Glomerular endothelial cell (primary cell): ENCODE results near the gene TRPM7. TPM values are rescaled to one million over a fixed set of nuclear protein-coding genes. Genes with fewer than 3 reads are reported as not detected.
"Not testable (repeated sequence)": the region's sequence is repeated elsewhere in the genome, so short reads cannot be mapped to it uniquely, and the experiment has no call there.

Experiments
- DNase-seq: peaks from one replicate; pipeline ENCODE4 v3.0.0-alpha.2; 2011; ENCODE audit warnings: low read depth, low spot score; ENCODE audit errors: extremely low read depth
- total RNA-seq: library from RNA; depleted of rRNA; stranded (reverse); fragments of >200 nt; gene quantifications from 2 replicates; pipeline ENCODE4 v1.2.3, GENCODE V29; 2015

TRPM7 gene
- total RNA-seq, 1 donor from 2014 or later = 24.6 TPM

DNA sequence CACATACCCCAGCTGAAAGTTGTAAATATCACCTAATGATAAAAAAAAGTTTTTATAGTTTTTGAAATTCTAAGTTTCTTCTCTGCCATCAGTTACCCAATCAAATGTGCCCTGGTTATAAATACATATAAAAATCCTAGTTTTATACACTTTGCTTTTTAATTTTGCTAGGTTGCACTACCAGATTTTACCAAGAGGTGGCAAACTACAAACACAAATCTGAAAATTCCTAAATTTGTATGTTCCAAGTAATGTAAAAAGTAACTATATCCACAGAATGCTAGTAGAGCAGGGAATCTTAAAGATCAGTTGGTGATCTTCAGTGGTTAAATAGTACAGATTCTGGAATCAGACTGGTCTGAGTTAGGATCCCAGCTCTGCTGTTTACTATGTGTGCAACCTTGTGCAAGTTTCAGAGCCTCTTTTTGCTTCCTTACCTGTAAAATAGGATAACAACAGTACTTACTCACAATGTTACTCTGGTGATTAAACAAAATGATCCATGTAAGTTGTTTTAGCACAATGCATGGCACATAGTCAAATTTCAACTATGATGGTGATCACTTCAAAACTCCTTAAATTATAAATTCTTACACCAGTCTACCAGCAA is 11.0 kb downstream of the TRPM7 start:
- no peak for DNase-seq

DNA sequence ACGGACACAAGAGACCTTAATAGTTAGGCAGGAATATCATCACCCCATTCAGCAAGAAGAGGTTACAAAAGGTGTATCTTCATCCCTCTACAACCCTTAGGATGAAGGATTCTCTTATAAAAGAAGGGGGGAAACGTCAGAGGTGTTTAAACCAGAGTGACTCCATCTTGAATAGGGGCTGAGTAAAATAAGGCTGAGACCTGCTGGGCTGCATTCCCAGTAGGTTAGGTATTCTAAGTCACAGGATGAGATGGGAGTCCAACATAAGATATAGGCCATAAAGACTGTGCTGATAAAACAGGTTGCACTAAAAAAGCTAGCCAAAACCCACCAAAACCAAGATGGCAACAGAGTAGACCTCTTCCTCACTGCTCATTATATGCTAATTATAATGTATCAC is 16.5 kb downstream of the TRPM7 start:
- DNase-seq = no peak

DNA sequence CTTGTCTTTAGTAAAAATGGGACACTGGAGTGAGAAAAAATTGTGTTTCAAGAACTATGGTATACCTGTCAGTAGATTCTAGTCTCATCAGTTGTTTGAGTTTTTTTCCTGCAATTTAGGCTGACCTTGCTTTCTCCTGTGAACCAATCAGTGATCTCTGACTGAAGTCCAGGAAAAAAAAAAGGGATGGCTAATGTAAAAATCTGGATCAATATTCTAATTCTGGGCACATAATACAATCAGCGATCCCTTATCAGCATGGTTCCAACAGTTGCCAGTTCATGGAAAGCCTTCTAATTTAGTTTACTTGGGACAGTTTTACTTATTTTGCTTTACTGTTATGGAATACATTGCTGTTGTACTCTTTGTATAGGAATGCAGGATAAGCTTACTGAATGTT is 17.0 kb downstream of the TRPM7 start:
- DNase-seq = no peak

DNA sequence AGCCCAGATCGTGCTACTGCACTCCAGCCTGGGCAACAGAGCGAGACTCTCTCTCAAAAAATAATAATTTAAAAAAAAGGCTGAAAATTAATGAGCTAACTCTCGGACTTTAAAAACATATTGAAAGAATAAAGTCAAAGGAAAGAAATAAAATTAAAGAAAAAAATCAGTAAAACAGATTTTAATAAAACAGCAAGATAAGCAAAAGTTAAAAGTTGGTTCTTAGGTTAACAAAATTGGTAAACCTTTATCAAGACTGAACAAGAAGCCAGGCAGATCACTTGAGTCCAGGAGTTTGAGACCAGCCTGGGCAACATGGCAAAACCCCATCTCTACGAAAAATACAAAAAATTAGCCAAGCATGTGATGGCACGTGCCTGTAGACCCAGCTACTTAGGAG is 20.7 kb downstream of the TRPM7 start:
- no peak for DNase-seq

DNA sequence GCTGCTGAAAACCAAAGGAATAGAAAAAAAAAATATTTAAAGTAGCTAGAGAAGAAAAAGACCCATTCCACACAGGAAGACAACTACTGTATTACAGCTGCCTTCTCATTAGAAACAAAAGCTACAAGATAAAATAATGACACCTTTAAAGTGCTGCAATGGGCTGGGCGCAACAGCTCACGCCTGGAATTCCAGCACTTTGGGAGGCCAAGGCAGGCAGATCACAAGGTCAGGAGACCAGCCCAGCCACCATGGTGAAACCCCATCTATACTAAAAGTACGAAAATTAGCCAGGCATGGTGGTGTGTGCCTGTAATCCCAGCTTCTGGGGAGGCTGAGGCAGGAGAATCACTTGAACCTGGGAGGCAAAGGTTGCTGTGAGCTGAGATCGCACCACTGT is 31.0 kb downstream of the TRPM7 start:
- DNase-seq = no peak

DNA sequence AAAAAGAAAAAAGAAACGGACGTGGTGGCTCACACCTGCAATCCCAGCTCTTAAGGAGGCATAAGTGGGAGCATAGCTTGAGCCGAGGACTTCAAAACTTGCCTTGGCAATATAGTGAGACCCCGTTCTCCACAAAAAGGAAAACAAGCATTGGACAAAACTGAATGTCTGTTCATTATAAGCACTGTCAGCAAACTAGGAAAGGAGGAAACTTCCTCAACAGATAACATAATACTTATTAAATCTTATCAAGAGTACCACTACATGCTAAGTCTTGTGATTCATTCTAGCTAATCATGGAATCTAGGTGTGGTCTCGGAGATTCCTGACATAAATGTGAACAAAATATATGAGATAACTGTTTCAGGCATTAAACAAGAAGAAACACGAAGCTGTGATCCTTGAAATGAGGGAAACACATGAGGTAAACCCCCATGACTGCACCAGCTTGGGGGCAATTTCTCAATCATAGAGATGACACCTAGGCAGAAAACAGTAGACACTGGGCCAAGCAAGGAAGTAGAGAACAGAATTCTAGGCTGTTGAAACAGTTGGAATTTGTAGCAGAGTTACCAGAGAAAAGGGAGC is 33.3 kb downstream of the TRPM7 start:
- DNase-seq = no peak

DNA sequence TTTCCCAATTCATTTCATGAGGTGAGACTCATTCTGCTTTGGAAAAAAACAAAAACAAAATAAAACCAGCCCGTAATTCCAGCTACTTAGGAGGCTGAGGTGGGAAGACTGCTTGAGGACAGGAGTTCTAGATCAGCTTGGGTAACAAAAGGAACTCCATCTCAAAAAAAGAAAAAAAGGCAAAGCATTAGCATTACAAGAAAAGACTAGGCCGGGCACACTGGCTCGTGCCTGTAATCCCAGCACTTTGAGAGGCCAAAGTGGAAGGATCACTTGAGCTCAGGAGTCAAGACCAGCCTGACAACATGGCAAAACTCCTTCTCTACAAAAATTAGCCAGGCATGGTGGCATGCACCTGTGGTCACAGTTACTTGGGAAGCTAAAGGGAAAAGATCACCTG is 33.9 kb downstream of the TRPM7 start:
- DNase-seq = no peak

DNA sequence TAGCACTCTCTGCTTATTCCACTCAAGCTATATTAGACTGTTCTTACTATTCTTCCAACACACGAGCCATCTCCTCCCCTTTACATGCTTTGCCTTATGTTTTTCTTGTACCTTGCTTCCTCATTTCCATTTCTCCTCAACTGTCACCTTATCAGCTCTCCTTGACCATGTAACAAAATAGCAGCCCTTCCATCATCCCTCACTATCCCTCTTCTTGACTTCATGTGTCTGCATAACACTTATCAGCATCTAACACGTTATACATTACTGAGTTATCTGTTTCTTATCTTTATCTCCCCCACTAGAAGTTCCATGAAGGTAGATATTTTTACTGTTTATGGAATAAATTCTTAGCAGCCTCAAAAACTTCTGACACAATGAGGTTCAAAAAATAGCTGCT is 45.3 kb downstream of the TRPM7 start:
- no peak for DNase-seq

DNA sequence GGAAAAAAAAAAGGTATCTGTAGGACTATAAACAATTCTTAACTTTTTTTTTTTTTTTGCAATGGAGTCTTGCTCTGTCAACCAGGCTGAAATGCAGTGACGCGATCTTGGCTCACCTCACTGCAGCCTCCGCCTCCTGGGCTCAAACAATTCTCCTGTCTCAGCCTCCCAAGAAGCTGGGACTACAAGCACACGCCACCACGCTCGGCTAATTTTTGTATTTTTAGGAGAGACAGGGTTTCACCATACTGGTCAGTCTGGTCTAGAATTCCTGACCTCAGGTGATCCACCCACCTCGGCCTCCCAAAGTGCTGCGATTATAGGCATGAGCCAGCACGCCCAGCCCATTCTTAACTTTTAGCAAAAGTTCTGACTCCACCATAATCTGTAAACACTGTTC is 50.5 kb downstream of the TRPM7 start:
- no peak for DNase-seq

DNA sequence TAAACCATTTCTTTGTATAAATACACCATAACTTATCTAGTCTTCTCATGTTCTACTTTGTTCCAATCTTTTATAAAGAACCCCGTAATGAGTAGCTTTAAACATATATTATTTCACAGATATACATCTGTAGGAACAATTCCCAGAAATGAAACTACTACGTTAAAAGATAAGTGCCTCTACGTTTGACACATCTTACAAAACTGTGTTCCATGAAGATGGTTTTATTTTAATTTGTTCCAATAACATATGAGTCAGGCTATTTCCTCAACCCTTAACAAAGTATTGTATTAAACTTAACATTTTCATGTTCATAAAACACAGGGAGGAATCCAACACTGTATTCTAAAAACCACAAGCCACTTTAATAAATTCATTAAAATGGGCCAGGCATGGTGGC is 52.9 kb downstream of the TRPM7 start:
- peak; percentile 9 for DNase-seq

DNA sequence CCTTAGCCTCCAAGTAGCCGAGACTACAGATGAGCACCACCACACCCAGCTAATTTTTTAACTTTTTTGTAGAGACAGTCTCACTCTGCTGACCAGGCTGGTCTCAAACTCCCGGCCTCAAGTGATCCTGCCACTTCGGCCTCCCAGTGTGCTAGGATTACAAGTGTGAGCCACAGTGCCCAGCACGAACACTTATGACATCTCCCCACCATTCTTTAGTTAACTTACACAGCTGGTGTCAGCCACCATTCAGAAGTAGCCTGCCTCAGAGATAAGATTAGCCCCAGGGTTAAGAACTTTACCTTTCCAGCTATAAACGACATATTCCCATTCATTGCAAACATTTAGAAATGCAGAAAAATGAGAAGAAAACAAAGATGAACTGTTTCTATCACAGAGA is 58.2 kb downstream of the TRPM7 start:
- no peak for DNase-seq

DNA sequence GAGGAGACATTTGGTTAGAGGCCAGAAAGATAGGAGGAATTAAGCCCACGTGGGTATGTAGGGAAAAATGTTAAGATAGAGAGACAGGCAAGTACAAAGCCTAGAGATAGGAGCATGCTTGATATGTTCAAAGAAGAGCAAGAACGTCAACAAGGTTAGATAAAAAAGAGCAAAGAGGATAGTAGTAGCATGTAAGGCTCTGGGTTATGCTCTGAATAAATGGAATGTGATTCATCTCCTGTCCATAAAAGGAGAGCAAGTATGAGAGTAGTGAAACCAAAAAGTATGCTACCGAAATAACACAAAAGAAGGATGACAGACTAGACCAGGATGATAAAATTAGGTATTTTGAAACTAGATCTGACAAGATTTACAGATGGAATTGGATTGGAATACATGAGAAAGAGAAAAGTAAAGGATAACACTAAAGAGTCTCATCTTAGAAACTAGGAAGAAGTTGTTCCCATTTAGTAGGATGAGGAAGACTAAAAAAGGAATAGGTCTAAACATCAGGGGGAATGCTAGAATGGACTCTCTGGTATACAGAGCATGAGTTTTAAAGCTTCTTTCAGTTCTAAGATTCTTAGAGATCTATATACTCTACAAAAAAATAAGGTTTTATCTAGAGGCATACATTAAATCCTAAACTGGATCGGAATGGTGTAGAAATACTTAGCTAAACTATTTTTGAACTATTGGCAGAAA is 59.1 kb downstream of the TRPM7 start:
- DNase-seq = no peak

DNA sequence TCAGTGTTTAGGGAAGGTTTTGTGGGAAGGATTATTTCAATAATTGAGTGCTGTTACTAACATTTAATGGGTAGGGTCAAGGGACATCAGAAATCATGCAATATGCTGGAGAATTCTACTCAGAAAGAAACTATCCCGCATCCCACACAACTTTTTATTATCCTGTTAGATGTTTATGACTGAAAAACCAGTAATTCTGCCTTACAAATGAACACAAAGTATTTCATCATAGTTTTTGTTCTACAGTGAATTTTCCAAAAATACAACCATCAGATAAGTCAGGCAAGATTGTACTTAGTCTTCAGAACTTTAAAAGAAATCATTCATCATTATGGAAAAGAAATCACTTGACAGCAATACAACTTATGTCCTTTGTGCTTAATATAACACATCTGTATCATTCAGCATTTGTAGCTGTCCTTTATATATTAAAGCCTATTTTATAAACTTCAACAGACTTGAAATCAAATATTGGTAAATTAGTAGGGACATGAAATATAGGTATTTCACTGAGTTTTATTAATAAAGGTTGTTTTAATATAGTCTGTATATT is 61.9 kb downstream of the TRPM7 start:
- DNase-seq = no peak

DNA sequence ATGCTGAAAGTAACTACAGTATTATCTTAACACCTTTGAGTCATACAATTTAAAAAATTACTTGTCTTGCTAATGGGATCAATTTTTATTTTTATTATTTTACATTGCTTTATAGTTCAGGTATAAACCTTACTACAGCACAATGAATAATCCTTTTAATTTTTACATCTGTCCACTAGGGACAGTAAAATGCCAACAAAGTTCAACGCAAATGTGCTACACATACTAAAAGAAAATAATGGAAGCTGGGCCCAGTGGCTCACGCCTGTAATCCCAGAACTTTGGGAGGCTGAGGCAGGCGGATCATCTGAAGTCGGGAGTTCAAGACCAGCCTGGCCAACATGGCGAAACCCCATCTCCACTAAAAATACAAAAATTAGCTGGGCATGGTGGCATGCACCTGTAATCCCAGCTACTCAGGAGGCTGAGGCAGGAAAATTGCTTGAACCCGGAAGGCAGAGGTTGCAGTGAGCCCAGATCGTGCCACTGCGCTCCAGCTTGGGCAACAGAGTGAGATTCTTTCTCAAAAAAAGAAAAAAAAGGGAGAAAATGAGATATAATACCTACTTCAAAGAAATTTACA is 64.1 kb downstream of the TRPM7 start:
- not testable (repeated sequence) for DNase-seq

DNA sequence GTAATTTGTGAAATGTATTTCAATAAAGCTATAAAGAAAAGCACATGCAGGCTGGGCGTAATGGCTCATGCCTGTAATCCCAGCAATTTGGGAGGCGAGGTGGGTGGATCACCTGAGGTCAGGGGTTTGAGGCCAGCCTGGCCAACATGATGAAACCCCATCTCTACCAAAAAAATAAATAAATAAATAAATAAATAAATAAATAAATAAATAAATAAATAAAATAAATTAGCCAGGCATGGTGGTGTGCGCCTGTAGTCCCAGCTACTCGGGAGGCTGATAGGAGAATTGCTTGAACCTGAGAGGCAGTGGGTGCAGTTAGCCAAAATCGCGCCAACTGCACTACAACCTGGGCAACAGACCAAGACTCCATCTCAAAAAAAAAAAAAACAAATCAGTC is 69.6 kb downstream of the TRPM7 start:
- not testable (repeated sequence) for DNase-seq

DNA sequence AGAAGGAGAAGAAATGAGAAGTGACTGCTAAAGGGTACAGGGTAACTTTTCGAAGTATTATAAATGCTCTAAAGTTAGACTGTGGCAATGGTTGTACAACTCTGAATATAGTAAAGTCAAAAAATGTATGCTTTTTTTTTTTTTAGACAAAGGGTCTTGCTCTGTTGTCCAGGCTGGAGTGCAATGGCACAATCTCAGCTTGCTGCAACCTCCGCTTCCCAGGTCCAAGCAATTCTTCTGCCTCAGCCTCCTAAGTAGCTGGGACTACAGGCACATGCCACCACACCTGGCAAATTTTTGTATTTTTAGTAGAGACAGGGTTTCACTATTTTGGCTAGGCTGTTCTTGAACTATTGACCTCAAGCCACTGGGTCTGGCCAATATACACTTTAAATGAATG is 70.0 kb downstream of the TRPM7 start:
- not testable (repeated sequence) for DNase-seq

DNA sequence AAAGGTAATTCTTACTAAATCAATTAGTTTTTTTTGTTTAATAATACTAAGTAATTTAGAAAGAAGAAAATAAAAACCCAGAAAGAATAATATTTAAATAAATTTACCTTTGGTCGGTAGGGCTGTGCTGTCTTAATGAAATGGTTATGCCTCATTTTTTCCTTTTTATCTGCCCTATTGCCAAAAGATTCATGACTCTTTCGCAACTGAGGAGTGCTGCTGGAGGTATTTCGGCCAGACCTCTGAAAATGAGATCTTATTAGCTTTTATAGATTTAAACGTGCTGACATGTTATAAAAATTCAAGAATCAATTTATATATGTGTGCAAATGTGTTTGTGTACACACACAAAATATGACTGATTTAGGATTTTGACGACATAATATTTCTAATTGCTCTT is 73.0 kb downstream of the TRPM7 start:
- no peak for DNase-seq

DNA sequence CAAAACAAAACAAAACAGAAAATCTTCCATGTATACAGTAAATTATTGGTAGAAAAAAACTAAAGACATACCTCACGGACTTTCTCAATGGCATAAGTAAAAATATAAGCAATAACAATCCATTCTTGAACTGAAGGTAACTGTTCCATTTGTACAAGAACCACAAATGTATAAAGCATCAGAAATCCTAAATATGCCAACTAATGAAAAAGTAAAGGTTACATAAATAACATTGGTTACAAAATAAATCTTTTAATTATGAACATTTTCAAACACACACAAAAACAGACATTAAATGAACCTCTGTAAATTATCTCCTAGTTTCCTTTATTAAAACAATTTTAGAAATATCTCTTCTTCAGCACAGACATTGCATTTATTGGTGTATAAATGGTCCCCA is 79.5 kb downstream of the TRPM7 start:
- DNase-seq = no peak

DNA sequence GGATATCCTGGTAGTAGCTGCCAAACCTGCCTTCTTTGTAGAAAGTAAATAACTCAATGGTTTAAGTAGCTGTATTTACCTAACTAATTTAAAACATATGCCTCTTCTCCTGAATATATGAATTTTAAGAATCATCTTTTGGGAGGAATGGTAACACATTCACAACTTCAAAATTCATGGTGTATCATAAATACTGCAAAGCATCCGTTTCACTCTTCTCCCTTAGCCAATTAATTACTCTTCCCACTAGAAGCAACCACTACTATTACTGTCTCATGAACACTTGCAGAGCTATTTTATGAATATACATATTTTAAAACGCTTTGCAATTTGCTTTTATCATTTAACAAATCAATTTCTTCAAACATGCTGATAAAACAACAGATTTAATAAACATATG is 81.1 kb downstream of the TRPM7 start:
- DNase-seq = no peak

DNA sequence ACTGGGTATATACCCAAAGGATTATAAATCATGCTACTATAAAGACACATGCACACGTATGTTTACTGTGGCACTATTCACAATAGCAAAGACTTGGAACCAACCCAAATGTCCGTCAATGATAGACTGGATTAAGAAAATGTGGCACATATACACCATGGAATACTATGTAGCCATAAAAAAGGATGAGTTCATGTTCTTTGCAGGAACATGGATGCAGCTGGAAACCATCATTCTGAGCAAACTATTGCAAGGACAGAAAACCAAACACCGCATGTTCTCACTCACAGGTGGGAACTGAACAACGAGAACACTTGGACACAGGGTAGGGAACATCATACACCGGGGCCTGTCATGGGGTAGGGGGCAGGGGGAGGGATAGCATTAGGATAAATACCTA is 84.6 kb downstream of the TRPM7 start:
- not testable (repeated sequence) for DNase-seq

DNA sequence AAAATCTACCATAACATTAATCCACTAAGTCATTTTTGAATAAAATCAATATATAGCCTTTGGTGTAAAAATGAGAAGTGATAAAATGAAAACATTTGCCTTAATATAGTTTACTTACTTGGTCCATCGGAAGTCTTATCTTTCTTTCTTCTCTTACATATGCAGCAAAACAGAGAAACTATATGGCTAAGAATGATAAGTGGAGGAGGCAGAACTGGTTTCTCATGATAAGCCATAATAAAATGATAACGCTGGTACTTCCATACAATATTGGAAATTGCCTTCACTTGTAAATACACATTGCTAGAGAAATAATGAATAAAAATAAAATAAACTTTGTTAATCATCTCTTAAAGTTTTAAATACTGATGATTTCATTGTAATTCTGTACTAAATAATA is 92.3 kb downstream of the TRPM7 start:
- no peak for DNase-seq

DNA sequence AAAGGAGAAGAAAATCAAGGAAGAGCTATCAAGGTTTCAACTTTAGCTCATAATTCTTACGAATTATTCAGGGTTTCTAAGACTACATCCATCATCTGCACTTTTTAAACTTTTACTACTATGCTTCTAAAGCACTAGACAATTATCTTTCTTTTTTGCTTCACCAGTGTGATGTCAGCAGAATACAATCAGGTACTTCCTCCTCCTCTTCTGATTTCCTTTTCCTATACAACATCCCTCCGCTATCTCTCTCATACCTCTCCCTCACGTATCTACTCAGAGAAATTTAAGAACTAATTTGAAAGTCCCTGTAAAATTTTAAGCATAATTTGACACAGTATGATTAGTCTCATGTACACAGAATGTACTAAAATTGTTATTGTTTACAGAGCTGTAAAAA is 92.8 kb downstream of the TRPM7 start:
- no peak for DNase-seq
